NK-92 (cell line): ENCODE measurements around the gene RTL10.

ENCODE experiments used
- DNase-seq: peaks from one replicate; lab custom pipeline; 2025; ENCODE audit not compliant: unreplicated experiment; lab: John Stamatoyannopoulos, UW

The RTL10 gene

GRCh38 chr22:19826619-19826950 lies 28.1 kb downstream of the RTL10 start:
- DNase-seq, result no peak

GRCh38 chr22:19825904-19826618 lies 28.6 kb downstream of the RTL10 start:
- no peak for DNase-seq

- no peak for DNase-seq
Measured at GRCh38 chr22:19824926-19825339, 29.7 kb downstream of the RTL10 start.

- no peak for DNase-seq
Measured at GRCh38 chr22:19824212-19824925, 30.3 kb downstream of the RTL10 start.

- no peak for DNase-seq
Measured at GRCh38 chr22:19823902-19824211, 30.8 kb downstream of the RTL10 start.

GRCh38 chr22:19823191-19823901 lies 31.3 kb downstream of the RTL10 start:
- no peak for DNase-seq

GRCh38 chr22:19822301-19823117 lies 32.2 kb downstream of the RTL10 start:
- no peak for DNase-seq

GRCh38 chr22:19821523-19822300 lies 33.0 kb downstream of the RTL10 start:
- DNase-seq, result no peak

- DNase-seq, result no peak
Measured at GRCh38 chr22:19820880-19821522, 33.7 kb downstream of the RTL10 start.

- no peak for DNase-seq
Measured at GRCh38 chr22:19819911-19820879, 34.5 kb downstream of the RTL10 start.

- DNase-seq, result no peak
Measured at GRCh38 chr22:19819208-19819910, 35.3 kb downstream of the RTL10 start.

GRCh38 chr22:19818324-19819207 lies 36.1 kb downstream of the RTL10 start:
- no peak for DNase-seq

- DNase-seq, result no peak
Measured at GRCh38 chr22:19816372-19817119, 38.1 kb downstream of the RTL10 start.

GRCh38 chr22:19815823-19816290 lies 38.8 kb downstream of the RTL10 start:
- DNase-seq, result no peak

GRCh38 chr22:19815093-19815822 lies 39.4 kb downstream of the RTL10 start:
- DNase-seq, result no peak

- DNase-seq, result no peak
Measured at GRCh38 chr22:19814428-19814827, 40.2 kb downstream of the RTL10 start.
